CD4-positive, alpha-beta T cell treated with Interferon alpha-2 for 1 hour (primary cell): Measurements from ENCODE around the gene NFATC4.
"Not testable (repeated sequence)": the region's sequence is repeated elsewhere in the genome, so short reads cannot be mapped to it uniquely, and the experiment has no call there.

Experiments used
- DNase-seq, 2 donors: peaks; one replicate each; pipeline ENCODE4 v3.0.0-alpha.2; 2020 to 2022

The NFATC4 gene

DNA sequence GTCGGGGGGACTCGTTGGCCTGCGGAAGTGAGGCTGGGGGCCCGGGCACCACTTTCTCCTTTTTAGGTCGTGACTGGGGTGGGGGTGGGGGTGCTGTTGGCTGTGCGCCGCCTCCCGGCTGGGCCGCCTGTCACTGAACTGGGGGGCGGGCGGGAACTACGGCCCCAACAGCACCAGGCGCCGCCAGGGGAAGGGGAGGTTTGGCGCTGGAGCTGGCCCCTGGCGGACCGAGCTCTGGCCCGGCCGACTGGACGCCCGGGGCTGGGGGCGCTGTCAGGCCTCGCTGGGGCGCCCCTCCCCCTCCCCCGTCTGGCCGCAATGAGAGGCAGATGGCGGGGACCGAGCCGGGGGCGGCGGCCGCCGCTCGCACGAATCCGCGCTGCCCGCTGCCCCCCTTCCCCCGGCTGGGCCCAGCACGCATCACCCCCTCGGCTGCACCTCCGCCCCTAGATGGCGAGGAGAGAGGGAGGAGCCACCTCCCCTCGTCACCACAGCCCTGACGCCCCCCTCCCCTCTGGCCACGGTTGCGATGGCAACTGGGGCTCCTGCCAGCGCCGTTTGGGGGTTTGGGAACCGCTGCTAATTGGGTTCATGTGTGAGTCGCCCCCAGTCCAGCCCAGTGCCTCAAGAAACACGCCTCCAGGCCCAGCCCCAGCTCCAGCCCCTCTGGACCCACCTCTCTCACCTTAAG, 723 bp downstream of the NFATC4 start:
- DNase-seq, result peak; percentile 41 to 55

DNA sequence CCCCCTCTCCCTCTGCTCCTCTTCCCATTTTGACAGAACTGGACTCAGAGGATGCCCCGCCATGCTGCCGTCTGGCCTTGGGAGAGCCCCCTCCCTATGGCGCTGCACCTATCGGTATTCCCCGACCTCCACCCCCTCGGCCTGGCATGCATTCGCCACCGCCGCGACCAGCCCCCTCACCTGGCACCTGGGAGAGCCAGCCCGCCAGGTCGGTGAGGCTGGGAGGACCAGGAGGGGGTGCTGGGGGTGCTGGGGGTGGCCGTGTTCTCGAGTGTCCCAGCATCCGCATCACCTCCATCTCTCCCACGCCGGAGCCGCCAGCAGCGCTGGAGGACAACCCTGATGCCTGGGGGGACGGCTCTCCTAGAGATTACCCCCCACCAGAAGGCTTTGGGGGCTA, 1.5 kb downstream of the NFATC4 start:
- no peak for DNase-seq

DNA sequence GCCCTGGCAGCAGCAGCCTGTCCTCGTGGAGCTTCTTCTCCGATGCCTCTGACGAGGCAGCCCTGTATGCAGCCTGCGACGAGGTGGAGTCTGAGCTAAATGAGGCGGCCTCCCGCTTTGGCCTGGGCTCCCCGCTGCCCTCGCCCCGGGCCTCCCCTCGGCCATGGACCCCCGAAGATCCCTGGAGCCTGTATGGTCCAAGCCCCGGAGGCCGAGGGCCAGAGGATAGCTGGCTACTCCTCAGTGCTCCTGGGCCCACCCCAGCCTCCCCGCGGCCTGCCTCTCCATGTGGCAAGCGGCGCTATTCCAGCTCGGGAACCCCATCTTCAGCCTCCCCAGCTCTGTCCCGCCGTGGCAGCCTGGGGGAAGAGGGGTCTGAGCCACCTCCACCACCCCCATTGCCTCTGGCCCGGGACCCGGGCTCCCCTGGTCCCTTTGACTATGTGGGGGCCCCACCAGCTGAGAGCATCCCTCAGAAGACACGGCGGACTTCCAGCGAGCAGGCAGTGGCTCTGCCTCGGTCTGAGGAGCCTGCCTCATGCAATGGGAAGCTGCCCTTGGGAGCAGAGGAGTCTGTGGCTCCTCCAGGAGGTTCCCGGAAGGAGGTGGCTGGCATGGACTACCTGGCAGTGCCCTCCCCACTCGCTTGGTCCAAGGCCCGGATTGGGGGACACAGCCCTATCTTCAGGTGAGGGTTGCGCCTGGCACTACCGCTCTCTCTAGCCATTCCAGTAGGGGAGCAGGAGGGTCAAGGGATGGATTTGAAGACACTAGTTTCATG, 2.1 kb downstream of the NFATC4 start:
- DNase-seq, result no peak

DNA sequence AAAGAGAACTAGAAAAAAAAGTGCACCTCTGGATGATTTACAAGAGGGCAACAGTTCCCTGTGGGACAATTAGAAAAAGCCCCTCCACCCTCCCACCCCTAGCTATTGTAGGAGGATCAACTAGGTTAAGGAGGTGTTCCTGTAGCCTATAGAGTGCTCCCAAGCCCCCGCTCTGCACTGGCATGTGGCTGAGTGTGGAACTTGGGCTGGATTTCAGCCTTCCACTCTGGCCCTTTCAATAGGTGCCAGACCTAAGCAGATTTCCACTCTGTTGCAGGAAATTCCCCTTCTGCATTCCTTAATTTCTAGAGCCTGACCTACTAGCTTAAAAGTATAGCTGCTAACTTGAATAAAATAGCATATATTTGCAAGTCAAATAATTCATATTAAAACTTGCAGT, 2.8 kb downstream of the NFATC4 start:
- no peak for DNase-seq

DNA sequence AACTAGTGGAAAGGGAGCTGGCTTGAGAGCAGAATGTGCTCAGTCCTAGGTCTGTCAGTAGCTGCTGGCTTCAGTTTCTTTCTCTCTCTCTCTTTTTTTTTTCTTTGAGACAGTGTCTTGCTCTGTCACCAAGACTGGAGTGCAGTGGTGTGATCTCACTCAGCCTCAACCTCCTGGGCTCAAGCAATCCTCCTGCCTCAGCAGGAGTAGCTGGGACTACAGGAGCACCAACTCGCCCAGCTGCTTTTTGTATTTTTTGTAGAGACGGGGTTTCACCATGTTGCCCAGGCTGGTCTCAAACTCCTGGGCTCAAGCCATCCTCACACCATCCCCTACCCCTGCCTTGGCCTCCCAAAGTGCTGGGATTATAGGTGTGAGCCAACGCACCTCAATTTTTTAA, 3.6 kb downstream of the NFATC4 start:
- not testable (repeated sequence) for DNase-seq

DNA sequence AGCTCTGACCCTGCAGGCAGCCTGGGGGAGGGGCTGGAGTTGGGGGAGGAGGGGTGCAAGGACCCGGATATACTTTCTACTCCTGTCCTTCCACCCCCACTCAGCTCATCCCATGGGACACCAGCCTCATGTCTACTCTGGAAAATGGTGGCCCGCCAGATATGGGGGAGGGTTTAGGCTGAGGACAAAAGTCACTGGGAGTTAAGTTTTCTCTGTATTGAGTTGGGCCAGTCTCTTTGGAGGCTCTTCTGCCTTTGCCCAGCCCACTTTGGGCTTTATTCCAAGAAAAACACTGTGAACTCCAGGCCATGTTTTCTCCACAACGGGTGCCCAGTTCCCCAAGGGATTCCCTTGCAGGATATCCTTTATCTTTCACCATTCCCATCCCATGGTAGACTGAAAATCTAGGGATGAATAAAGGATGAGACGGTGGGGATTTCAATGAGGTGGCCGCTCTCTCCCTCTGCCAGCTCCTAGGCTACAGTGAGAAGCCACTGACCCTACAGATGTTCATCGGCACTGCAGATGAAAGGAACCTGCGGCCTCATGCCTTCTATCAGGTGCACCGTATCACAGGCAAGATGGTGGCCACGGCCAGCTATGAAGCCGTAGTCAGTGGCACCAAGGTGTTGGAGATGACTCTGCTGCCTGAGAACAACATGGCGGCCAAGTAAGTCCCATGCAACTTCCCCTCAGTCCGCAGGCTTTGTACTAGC, 4.9 kb downstream of the NFATC4 start:
- DNase-seq, result no peak

DNA sequence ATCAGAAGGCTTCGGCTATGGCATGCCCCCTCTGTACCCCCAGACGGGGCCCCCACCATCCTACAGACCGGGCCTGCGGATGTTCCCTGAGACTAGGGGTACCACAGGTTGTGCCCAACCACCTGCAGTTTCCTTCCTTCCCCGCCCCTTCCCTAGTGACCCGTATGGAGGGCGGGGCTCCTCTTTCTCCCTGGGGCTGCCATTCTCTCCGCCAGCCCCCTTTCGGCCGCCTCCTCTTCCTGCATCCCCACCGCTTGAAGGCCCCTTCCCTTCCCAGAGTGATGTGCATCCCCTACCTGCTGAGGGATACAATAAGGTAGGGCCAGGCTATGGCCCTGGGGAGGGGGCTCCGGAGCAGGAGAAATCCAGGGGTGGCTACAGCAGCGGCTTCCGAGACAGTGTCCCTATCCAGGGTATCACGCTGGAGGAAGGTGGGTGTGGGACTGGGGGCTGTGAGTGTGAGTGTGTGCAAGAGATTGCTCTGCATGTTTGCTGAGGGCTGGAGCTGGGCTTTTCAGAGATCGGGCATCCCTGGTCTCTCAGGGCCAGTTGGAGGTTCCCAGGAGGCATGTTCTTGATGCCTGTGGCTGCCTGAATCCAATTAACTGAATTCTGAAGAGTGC, 8.6 kb downstream of the NFATC4 start:
- DNase-seq, result no peak

DNA sequence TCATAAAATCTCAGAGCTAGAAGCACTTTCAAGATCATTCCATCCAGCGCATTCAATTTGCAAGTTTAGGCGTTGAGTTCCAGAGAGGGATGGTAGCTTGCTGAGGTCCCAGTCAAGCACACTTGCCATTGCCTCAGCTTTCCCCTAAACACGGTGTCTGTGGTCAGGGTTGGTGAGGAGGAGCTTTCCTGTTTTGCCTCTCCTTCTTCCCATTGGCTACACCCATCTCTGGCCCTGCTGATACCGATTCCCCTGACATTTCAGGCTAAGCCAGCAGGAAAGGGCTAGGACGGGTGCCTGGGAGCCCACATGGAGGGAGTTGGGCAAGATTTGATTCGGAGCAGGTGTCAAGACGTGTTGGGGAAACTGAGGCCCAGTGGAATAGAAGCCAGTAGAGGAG, 9.1 kb downstream of the NFATC4 start:
- no peak for DNase-seq

DNA sequence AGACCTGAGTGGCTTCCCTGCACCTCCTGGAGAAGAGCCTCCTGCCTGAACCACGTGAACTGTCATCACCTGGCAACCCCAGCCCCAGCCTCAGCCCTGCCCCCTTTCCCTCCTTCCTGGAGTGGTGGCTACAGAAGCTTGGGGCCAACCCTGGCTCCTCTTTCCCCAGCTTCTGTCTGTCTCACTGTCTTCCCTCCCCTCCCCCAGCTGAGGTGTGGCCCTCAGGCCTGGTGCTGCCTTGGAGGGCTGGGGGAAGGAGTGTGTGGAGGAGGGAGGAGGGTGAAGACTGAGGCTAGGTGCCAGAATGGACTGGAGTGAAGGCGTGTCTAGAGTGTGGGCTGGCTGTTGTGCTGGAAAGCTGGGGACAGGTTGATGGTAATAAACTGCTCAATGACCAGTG, 9.7 kb downstream of the NFATC4 start:
- no peak for DNase-seq

DNA sequence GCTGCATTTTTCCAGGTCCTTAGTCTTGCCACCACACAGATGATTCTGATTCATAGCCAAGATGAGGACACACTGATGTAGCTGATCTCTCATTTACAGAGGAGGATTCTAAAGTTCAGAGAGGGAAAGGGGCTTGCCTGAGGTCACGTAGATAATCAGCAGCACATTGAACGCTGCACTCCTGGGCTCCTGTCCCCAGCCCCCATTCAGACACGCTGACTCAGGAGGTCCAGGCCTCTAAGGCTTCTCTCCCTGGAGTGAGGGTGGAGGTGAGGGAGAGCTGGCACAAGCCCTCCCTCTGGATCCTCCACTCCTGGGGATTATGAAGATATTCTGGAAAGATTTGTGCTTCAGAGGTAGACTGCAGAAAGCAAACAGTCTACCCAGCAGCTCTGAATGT, 10.3 kb downstream of the NFATC4 start:
- no peak for DNase-seq

DNA sequence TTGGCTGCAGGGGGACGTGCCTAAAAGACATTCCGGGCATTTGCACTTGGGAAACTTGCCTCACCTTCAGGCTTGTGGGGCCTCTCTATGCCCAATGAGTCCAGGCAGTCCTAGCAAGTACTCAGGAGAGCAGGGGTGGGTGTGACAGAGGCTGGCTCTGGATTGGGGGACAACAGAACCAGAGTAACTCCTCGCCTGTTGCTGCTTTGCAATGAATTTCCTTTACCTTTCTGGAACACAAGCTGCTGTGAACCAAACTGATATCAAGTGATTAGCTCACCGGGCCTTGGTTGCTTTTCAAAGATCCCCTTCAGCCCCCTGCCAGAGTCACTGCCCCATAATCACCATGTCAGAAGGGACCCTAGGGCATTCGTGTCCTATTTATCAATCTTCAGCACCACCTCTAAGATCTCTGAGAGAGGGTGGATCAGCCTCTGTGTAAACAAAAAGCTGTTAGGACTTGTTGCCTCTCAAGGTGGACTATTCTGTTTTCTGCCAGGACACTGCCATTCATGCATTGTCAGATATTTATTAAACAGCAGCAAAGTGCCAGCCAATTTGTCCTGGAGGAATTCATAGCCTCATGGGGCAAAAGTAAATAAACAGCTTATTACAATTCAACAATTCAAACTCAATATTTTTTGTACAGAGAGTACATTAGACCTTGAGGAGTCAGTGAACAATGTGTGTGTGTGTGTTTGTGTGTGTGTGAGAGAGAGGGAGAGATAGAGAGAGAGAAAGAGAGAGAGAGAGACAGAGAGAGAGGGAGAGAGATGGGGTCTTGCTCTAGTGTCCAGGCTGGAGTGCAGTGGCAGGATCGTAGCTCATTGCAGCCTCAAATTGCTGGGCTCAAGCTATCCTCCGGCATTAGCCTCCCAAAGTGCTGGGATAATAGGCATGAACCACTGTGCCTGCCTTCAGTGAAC, 11.3 kb downstream of the NFATC4 start:
- DNase-seq, result no peak

DNA sequence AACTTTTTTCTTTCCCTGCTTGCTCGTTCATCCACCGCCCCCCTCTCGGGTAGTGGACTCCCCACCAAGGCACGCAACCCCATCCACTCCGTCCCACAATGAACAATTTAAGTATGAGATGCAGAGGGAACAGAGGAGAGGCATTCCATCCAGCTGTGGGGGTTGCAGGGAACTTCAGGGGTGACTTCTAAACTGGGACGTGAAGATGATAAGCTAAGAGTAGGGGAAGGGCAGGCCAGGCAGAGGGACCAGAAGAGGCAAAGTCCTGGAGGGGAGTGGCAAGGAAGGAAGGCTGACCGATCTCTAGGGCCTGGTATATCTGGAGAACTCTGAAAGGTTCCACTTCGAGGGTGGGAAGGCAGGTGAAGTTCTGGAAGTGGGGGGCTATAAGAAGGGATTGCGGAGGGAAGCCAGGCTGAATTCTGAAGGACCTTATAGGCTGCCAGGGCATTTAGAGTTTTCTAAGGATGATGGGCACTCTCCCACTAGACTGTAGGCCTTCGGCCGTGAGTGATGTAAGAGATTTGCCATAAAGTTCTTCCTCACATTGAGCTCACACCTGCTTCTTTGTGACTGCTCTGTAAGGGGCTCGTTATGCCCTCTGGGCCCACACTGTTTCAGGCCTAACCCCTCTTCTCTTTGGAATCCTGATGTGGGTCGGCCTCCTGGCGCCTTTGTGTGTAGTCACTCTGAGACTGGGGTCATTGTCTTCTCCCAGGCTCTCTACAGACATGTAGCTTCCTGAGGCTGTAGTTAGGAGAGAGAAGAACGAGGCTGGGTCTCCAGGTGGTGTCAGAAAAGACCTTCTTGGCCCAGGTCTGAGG, 12.1 kb downstream of the NFATC4 start:
- no peak for DNase-seq

DNA sequence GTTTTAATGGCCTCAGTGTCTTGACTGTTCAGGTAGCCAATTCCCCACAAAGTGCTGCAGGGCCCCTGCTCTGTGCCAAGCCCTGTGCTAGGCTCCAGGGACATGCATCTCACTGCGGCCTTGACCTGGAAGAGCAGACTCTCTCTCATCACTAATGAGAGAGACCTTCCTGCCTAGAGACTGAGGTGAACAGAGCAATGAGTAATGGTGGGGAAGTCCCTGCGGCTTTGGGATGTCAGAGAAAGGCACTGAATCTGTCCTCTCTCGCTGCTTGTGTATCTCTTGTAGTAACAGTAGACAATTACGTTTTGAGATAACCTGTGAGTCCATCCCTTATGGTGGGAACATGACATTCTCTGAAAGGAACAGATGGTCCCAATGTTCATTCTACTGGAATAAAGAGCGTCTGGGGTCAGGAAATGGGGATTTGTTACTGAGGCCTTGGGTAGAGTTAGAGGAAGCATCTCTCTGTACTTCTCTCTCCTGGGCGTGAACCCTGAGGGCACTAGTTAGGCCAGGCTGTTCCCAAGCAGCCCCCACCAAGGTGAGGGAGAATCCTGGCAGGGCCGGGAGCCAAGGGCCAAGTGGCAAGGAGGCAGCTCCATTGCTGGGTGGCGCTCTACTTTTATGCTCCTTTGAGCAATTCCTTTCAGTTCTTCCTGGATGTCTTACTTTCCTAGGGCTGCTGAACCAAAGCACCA, 13.5 kb downstream of the NFATC4 start:
- no peak for DNase-seq

DNA sequence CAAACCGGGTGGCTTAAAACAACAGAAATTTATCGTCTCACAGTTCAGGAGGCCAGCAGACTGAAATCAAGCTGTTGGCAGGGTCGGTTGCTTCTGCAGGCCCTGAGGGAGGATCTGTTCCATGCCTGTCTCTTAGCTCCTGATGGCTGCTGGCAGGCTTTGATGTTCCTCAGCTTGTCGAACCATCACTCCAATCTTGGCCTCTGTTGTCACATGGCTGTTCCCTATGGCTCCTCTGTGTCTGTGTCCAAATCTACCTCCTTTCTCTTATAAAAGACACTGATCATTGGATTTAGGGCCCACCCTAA, 14.0 kb downstream of the NFATC4 start:
- DNase-seq, result no peak

DNA sequence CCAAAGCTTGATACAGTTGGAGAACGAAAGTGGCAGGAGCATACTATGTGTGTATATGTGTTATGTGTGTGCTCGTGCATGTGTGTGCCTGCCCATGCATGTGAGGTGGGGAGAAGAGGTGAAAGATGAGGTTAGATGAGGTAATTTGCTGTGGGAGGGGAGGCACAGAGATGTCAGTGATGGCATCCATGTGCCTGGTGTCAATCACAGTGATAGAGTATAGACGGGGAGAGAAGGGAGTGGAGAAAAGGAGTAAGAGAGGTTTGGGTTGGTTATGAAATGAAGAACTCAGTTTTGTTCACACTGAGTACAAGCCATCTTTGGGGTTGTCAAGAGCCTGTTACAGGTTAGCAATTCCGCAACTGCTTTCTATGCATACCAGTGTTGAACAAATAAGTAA, 16.2 kb downstream of the NFATC4 start:
- no peak for DNase-seq

DNA sequence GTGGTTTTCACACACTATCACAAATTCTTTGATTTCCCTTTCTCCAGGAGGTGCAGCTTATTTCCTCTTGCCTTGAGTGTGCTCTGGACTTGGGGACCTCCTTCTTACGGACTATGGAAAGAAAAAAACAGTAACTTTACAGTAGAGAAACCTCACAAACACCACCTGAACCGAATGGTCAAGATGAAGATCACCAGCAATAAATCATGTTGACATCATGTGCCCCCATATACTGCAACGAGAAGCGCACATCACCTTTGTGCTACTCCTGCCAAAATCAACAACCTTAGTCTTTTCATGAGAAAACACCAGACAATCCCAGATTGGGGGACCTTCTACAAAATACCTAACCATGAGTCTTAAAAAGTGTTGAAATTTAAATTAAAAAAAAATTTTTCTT, 17.5 kb downstream of the NFATC4 start:
- no peak for DNase-seq

DNA sequence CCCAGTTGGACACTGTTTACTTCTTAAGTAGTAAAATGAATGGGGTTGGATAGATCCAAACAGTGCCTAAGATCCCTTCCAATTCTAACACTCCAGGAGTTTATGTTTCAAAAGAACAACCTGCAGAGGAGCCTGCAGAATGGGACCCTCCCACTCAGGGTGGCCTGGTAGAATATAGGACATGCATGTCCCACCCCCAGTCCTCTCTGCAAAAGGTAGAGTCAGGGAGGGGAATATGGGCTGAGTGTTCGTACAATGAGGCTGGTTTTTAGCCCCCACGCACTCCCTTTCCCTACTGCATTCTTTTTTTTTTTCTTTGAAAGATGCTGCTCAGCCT, 19.0 kb downstream of the NFATC4 start:
- no peak for DNase-seq

DNA sequence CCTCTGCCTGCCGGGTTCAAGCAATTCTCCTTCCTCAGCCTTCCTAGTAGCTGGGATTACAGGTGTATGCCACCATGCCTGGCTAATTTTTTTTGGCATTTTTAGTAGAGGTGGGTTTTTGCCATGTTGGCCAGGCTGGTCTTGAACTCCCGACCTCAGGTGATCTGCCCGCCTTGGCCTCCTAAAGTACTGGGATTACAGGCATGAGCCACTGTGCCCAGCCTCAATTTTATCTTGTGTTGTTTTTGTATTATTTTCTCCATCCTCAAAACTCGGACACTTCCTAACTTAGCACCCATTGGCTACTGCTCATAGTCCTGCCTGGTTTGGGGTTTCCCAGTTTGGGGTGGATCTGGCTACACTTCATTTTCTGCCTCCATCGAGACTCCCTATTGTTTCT, 19.6 kb downstream of the NFATC4 start:
- DNase-seq, result not testable (repeated sequence)

DNA sequence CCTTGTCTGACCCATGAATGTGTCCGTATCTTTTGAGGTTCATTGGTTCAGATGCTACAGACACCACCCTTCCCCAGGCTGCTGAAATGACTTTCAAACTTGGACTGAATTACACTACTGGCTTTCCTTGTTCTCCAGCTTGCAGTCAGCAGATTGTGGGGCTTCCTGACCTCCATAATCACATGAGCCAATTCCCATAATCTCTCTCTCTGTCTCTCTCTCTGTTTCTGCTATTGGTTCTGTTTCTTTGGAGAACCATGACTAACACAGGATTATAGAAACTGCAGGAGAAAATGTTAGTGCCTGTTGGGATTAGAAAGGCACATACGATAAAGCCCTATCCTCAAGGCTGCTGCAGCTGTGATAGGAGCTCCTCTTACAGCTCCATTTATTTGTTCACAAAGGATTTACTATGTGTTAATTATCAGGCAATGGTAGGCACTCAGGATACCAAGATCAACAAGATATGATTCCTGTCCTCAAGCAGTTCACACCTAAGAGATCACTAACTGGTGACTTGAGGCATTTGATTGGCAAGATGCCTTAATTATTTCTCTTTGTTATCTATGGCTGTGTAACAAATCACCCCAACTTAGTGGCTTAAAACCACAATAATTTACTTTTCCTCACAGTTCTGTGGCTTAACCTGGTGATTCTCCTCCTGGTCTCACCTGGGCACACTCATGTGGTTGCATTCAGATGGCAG, 20.6 kb downstream of the NFATC4 start:
- no peak for DNase-seq

DNA sequence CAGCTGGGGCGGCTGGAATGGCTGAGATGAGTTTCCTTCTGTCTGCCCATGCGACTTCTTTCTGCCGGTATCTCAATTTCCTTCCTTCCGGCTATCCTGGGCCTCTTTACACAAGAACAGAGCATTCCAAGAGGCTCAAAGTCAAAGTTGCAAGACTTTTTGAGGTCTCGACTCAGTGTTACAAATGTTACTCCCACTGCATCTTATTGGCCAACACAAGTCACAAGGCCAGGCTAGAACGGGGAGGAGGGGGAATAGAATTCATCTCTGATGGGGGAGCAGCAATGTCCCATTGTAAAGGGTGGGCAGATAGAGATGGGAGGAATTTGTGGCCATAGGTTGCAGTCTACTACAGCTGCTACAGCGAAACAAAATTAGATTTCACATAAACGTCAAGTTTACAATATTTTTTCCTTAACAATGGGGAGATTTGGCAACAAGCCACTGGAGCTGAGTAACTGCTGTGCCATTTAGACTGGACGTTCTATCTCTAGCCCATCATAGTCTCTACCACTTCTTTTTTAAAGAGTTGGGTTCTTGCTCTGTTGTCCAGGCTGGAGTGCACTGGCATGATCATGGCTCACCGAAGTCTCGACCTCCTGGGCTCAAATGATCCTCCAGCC, 21.4 kb downstream of the NFATC4 start:
- DNase-seq, result no peak
